ENCODE measurements around the gene SPACA6. TPM values are rescaled to one million over a fixed set of nuclear protein-coding genes. Genes with fewer than 3 reads are reported as not detected.

Gene SPACA6
- total and polyA plus RNA-seq, 2 experiments from 2014 or later = 5.1 to 11.5 TPM

DNA sequence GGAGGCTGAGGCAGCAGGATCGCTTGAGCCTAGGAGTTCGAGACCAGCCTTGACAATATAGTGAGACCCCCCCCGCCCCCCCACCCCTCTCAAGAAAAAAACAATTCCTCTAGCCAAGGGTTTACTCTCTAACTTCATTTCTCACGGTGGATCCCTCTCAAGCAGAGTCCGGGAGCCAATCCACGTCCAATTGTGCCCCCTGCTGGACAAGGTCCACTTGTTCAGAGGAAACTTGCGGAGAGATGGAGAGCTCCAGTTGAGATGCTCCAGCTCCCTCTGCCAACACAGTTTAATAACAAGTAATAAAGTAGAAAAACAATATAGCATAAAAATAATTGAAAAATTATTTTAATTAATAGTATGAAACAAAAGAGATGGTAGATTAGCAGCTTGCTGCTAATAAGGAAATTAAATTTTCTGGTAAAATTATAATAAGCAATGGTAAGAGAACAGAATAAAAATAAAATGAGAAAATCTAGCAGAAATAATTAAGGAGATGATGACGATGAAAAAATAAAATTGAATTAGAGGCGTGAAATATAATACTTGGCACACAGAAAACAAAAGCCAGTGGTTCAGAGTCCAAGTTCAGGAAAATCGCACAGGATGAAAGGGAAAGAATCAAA, 32.0 kb upstream of the SPACA6 start:
- Histone ChIP-seq H3K4me3 (no peak overlapping the region), H3K4me2 (no peak overlapping the region), H3F3A (replicated peaks; ENCODE audit: low read depth) (no peaks in the 10 kb centered on the region), H4K20me1 (replicated peaks; ENCODE audit: insufficient read depth) (no peaks in the 10 kb centered on the region), H3K9me2 (ENCODE audit: insufficient read depth) (no peaks in the 10 kb centered on the region), H3K4me1 (ENCODE audit: insufficient read depth) (no peaks in the 10 kb centered on the region), H3K36me3 (ENCODE audit: insufficient read depth) (no peaks in the 10 kb centered on the region), H2AFZ (no peak overlapping the region), H3K27ac (ENCODE audit: low read depth) (no peak overlapping the region), H3K79me2 (replicated peaks; ENCODE audit: insufficient read depth) (no peaks in the 10 kb centered on the region), H3K27me3 (ENCODE audit: insufficient read depth) (no peaks in the 10 kb centered on the region)
- Mint-ChIP-seq H3K9me3 (peaks cover 16% of the 10 kb centered on the region), H3K4me1 (no peaks in the 10 kb centered on the region; the same call in 2 of the 3 replicates), H3K4me3 (no peak overlapping the region), H3K27ac (no peak overlapping the region), H3K27me3 (ENCODE audit: insufficient read depth, low read depth, poor library complexity) (peaks cover 6% of the 10 kb centered on the region), H3K36me3 (ENCODE audit: low read depth) (peaks cover 2% of the 10 kb centered on the region; the same call in 2 of the 3 replicates)
- DNase-seq (ENCODE audit: low spot score) (peak; percentile 95), ATAC-seq (peak; percentile 90)
- TF ChIP-seq CTCF (conservative IDR thresholded peaks at IDR 0.05; ENCODE audit: low read depth in 2 of 2) (peak; percentile 78 to 82), REST (IDR thresholded peaks at IDR 0.05; ENCODE audit: unreplicated experiment) (no peak), EZH2 (IDR thresholded peaks at IDR 0.05; ENCODE audit: low read depth, unreplicated experiment) (no peak), JUNB (IDR thresholded peaks at IDR 0.05; ENCODE audit: unreplicated experiment) (no peak), POLR2AphosphoS5 (IDR thresholded peaks at IDR 0.05; ENCODE audit: low read depth) (no peak)

DNA sequence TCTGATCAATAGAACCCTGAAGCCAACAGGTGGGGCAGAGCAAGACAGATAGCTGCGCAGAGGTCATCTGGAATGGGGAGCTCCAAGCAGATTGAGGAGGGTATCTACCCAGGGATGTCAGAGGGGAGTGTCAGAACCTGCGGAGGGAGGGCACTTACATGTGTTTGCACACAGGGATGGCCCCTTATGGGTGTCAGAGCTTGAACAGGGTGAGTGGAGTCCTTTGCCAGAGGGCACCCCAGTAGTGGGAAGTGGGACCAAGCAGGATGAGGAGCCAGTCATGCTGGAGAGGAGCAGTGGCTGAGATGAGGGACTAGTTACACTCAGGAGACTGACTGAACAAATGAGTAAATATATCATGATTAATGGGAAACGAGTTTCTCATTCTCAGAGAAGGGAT, 29.5 kb upstream of the SPACA6 start:
- peaks cover 6% of the 10 kb centered on the region for H3K27me3 Mint-ChIP-seq (ENCODE audit: insufficient read depth, low read depth, poor library complexity)
- ATAC-seq = no peak
- no peaks in the 10 kb centered on the region for H3K36me3 Mint-ChIP-seq (ENCODE audit: low read depth)
- Histone ChIP-seq H2AFZ (no peak overlapping the region), H3K4me3 (no peak overlapping the region), H3F3A (replicated peaks; ENCODE audit: low read depth) (no peaks in the 10 kb centered on the region), H3K36me3 (ENCODE audit: insufficient read depth) (no peaks in the 10 kb centered on the region), H4K20me1 (replicated peaks; ENCODE audit: insufficient read depth) (no peaks in the 10 kb centered on the region), H3K4me2 (no peak overlapping the region), H3K27me3 (ENCODE audit: insufficient read depth) (no peaks in the 10 kb centered on the region), H3K4me1 (ENCODE audit: insufficient read depth) (no peaks in the 10 kb centered on the region), H3K27ac (ENCODE audit: low read depth) (no peak overlapping the region), H3K79me2 (replicated peaks; ENCODE audit: insufficient read depth) (no peaks in the 10 kb centered on the region), H3K9me2 (ENCODE audit: insufficient read depth) (no peaks in the 10 kb centered on the region)
- no peaks in the 10 kb centered on the region for H3K4me1 Mint-ChIP-seq
- peaks cover 26% of the 10 kb centered on the region for H3K9me3 Mint-ChIP-seq
- DNase-seq (ENCODE audit: low spot score) = no peak
- H3K27ac Mint-ChIP-seq = no peak overlapping the region
- no peak overlapping the region for H3K4me3 Mint-ChIP-seq
- TF ChIP-seq EZH2phosphoT487 (IDR thresholded peaks at IDR 0.05; ENCODE audit: unreplicated experiment) (no peak), CTCF (conservative IDR thresholded peaks at IDR 0.05; ENCODE audit: low read depth in 2 of 2) (no peak), REST (IDR thresholded peaks at IDR 0.05; ENCODE audit: unreplicated experiment) (no peak)
